ENCODE results near the gene ZBTB32.
"Not testable (repeated sequence)": the region's sequence is repeated elsewhere in the genome, so short reads cannot be mapped to it uniquely, and the experiment has no call there.

Gene ZBTB32

DNA sequence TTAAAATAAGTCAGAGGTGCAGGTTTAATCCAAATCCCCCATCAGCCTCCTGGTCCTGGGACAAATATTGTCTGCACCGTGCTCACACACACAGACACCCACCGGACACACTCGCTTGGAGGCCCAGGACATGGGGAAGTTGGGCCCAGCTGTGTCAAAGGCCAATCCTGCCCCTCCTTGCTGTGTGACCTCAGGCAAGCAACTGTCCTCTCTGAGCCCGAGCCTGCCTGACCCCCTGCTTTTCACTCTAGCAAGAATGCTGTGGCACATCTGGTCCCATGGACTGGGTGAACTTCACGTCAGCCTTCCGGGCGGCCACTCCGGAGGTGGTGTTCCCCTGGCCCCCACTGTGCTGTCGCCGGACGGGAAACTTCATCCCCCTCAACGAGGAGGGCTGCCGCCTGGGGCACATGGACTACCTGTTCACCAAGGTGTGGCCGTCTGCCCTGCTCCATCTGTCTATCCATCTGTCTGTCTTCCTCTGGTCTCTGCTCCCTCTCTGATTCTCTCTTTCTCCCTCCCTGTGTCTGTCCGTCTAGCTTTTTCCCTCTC, 28.7 kb upstream of the ZBTB32 start:
- Histone ChIP-seq H3K27ac (no peak overlapping the region), H3K4me2 (ENCODE audit: low read length) (no peak overlapping the region), H3K79me2 (no peaks in the 10 kb centered on the region), H3K9ac (no peak overlapping the region), H3K9me3 (ENCODE audit: control insufficient read depth, low read length) (no peaks in the 10 kb centered on the region), H2AFZ (no peak overlapping the region), H3K4me1 (no peaks in the 10 kb centered on the region), H3K36me3 (ENCODE audit: control insufficient read depth, insufficient read depth, low read length) (no peaks in the 10 kb centered on the region), H3K4me3 (ENCODE audit: low read depth, low read length) (no peak overlapping the region), H3K27me3 (ENCODE audit: control insufficient read depth, insufficient read depth, low read length) (no peaks in the 10 kb centered on the region)
- no peak for TF ChIP-seq CTCF (IDR thresholded peaks at IDR 0.05)

- Histone ChIP-seq H3K4me2 (ENCODE audit: low read length) (no peak overlapping the region), H3K27me3 (ENCODE audit: control insufficient read depth, insufficient read depth, low read length) (no peaks in the 10 kb centered on the region), H3K9ac (no peak overlapping the region), H3K79me2 (no peaks in the 10 kb centered on the region), H2AFZ (no peak overlapping the region), H3K4me1 (no peaks in the 10 kb centered on the region), H3K9me3 (ENCODE audit: control insufficient read depth, low read length) (no peaks in the 10 kb centered on the region), H3K4me3 (ENCODE audit: low read depth, low read length) (no peak overlapping the region), H3K27ac (peak overlapping the region; percentile 39), H3K36me3 (ENCODE audit: control insufficient read depth, insufficient read depth, low read length) (no peaks in the 10 kb centered on the region)
- TF ChIP-seq CTCF (IDR thresholded peaks at IDR 0.05): no peak
Observed at GRCh38 chr19:35689836-35690235, 14.5 kb upstream of the ZBTB32 start.

GRCh38 chr19:35691106-35691505, 13.3 kb upstream of the ZBTB32 start:
- not testable (repeated sequence) for H3K4me2 ChIP-seq (ENCODE audit: low read length); H3K36me3 ChIP-seq (ENCODE audit: control insufficient read depth, insufficient read depth, low read length); H3K9me3 ChIP-seq (ENCODE audit: control insufficient read depth, low read length); H2AFZ ChIP-seq; H3K9ac ChIP-seq; H3K27ac ChIP-seq; H3K79me2 ChIP-seq; H3K4me3 ChIP-seq (ENCODE audit: low read depth, low read length); H3K27me3 ChIP-seq (ENCODE audit: control insufficient read depth, insufficient read depth, low read length); H3K4me1 ChIP-seq

GRCh38 chr19:35692010-35692409, 12.3 kb upstream of the ZBTB32 start:
- peak overlapping the region; percentile 38 for H2AFZ ChIP-seq
- H3K36me3 ChIP-seq (ENCODE audit: control insufficient read depth, insufficient read depth, low read length): no peaks in the 10 kb centered on the region
- H3K9me3 ChIP-seq (ENCODE audit: control insufficient read depth, low read length): no peaks in the 10 kb centered on the region
- no peaks in the 10 kb centered on the region for H3K79me2 ChIP-seq
- no peaks in the 10 kb centered on the region for H3K4me1 ChIP-seq
- no peak for TF ChIP-seq CTCF (IDR thresholded peaks at IDR 0.05)
- no peak overlapping the region for H3K27ac ChIP-seq
- no peak overlapping the region for H3K9ac ChIP-seq
- no peak overlapping the region for H3K4me3 ChIP-seq (ENCODE audit: low read depth, low read length)
- no peak overlapping the region for H3K4me2 ChIP-seq (ENCODE audit: low read length)
- no peaks in the 10 kb centered on the region for H3K27me3 ChIP-seq (ENCODE audit: control insufficient read depth, insufficient read depth, low read length)

- Histone ChIP-seq H2AFZ (no peak overlapping the region), H3K4me1 (no peaks in the 10 kb centered on the region), H3K4me3 (ENCODE audit: low read depth, low read length) (no peak overlapping the region), H3K79me2 (no peaks in the 10 kb centered on the region), H3K9me3 (ENCODE audit: control insufficient read depth, low read length) (no peaks in the 10 kb centered on the region), H3K36me3 (ENCODE audit: control insufficient read depth, insufficient read depth, low read length) (no peaks in the 10 kb centered on the region), H3K9ac (no peak overlapping the region), H3K27ac (no peak overlapping the region), H3K27me3 (ENCODE audit: control insufficient read depth, insufficient read depth, low read length) (no peaks in the 10 kb centered on the region), H3K4me2 (ENCODE audit: low read length) (no peak overlapping the region)
- no peak for TF ChIP-seq CTCF (IDR thresholded peaks at IDR 0.05)
Observed at GRCh38 chr19:35693422-35693821, 10.9 kb upstream of the ZBTB32 start.
